Vagina (tissue), 2 donors: ENCODE results near the gene POU6F2. TPM values are rescaled to one million over a fixed set of nuclear protein-coding genes. Genes with fewer than 3 reads are reported as not detected.

Experiments used
- DNase-seq, 2 donors: peaks; one replicate each; pipeline ENCODE4 v3.0.0-alpha.2; 2017; ENCODE audit errors: extremely low spot score in 2 of 2
- H3K27ac ChIP-seq: fragments of 200-600 bp; sonication (generic); one replicate; pipeline ENCODE4 v1.5.1; 2019
- H3K27me3 ChIP-seq: fragments of 200-600 bp; sonication (generic); one replicate; pipeline ENCODE4 v1.5.1; 2019
- H3K36me3 ChIP-seq, 2 donors: fragments of 200-600 bp; sonication (generic); one replicate each; pipeline ENCODE4 v1.5.1; 2017 to 2019
- H3K4me1 ChIP-seq: fragments of 200-600 bp; sonication (generic); one replicate; pipeline ENCODE4 v1.5.1; 2019
- H3K4me3 ChIP-seq, 2 donors: fragments of 200-600 bp; sonication (generic); 1 replicate in 1 of 2; 2 replicates in 1 of 2; pipeline ENCODE4 v1.5.1; 2016 to 2019
- H3K9me3 ChIP-seq: fragments of 200-600 bp; sonication (generic); one replicate; pipeline ENCODE4 v1.5.1; 2019
- POLR2A ChIP-seq, 2 donors: fragments of 450-650 bp; IDR thresholded peaks; one replicate each; pipeline ENCODE4 v1.6.1; 2017; ENCODE audit warnings: antibody characterized with exemption in 2 of 2, mild to moderate bottlenecking in 2 of 2, moderate library complexity in 2 of 2
- POLR2AphosphoS5 ChIP-seq, 2 donors: sonication (generic); formaldehyde crosslinking; IDR thresholded peaks; one replicate each; pipeline ENCODE4 v1.9.0; 2017; ENCODE audit warnings: antibody characterized with exemption in 2 of 2, mild to moderate bottlenecking in 2 of 2, low read depth in 1 of 2; ENCODE audit not compliant: insufficient read depth in 1 of 2
- intact Hi-C: fragments of 100-400 bp; cut with DNase I; formaldehyde crosslinking; loops from one replicate; pipeline ENCODE4 v1.15.1; 2023
- total RNA-seq: library from RNA; depleted of rRNA; stranded (reverse); fragments of >200 nt; gene quantifications from one replicate; pipeline ENCODE4 v1.2.3, GENCODE V29; 2016
- TF ChIP-seq, protein P1 (sequence below), 3 experiments: fragments of 450-650 bp in 2 of 3; fragments of 200-600 bp in 1 of 3; sonication (generic) in 1 of 3; IDR thresholded peaks; one replicate each; pipeline ENCODE4 v1.5.1; 2017 to 2019; ENCODE audit warnings: antibody characterized with exemption in 3 of 3, mild to moderate bottlenecking in 2 of 3, moderate library complexity in 2 of 3

POU6F2 gene
- total RNA-seq, 1 donor from 2014 or later, result not detected

- H3K27me3 ChIP-seq, result no peaks in the 10 kb centered on the region
- intact Hi-C loops, result no loop called here
- H3K9me3 ChIP-seq, result no peaks in the 10 kb centered on the region
- DNase-seq, result no peak
- H3K4me3 ChIP-seq, result no peak overlapping the region
- H3K4me1 ChIP-seq, result no peaks in the 10 kb centered on the region
- TF ChIP-seq POLR2AphosphoS5 (IDR thresholded peaks at IDR 0.05; ENCODE audit: insufficient read depth in 1 of 2, low read depth in 1 of 2) (no peak), POLR2A (IDR thresholded peaks at IDR 0.05) (no peak)
- TF ChIP-seq, protein P1, sequence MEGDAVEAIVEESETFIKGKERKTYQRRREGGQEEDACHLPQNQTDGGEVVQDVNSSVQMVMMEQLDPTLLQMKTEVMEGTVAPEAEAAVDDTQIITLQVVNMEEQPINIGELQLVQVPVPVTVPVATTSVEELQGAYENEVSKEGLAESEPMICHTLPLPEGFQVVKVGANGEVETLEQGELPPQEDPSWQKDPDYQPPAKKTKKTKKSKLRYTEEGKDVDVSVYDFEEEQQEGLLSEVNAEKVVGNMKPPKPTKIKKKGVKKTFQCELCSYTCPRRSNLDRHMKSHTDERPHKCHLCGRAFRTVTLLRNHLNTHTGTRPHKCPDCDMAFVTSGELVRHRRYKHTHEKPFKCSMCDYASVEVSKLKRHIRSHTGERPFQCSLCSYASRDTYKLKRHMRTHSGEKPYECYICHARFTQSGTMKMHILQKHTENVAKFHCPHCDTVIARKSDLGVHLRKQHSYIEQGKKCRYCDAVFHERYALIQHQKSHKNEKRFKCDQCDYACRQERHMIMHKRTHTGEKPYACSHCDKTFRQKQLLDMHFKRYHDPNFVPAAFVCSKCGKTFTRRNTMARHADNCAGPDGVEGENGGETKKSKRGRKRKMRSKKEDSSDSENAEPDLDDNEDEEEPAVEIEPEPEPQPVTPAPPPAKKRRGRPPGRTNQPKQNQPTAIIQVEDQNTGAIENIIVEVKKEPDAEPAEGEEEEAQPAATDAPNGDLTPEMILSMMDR (IDR thresholded peaks at IDR 0.05), result no peak
- H3K36me3 ChIP-seq, result no peaks in the 10 kb centered on the region
- no peak overlapping the region for H3K27ac ChIP-seq
Measured at GRCh38 chr7:39272691-39273090, 295.0 kb downstream of the POU6F2 start.

GRCh38 chr7:39280337-39280736 lies 302.6 kb downstream of the POU6F2 start:
- no peak overlapping the region for H3K4me3 ChIP-seq
- H3K9me3 ChIP-seq, result no peaks in the 10 kb centered on the region
- H3K36me3 ChIP-seq, result no peaks in the 10 kb centered on the region
- no peaks in the 10 kb centered on the region for H3K27me3 ChIP-seq
- intact Hi-C loops, result no loop called here
- no peaks in the 10 kb centered on the region for H3K4me1 ChIP-seq
- TF ChIP-seq, protein P1 (IDR thresholded peaks at IDR 0.05), result no peak
- TF ChIP-seq POLR2A (IDR thresholded peaks at IDR 0.05) (no peak), POLR2AphosphoS5 (IDR thresholded peaks at IDR 0.05; ENCODE audit: insufficient read depth in 1 of 2, low read depth in 1 of 2) (no peak)
- no peak overlapping the region for H3K27ac ChIP-seq
- DNase-seq, result no peak

GRCh38 chr7:39285256-39285655 lies 307.5 kb downstream of the POU6F2 start:
- Histone ChIP-seq H3K9me3 (no peaks in the 10 kb centered on the region), H3K4me3 (no peak overlapping the region), H3K4me1 (no peaks in the 10 kb centered on the region), H3K36me3 (no peaks in the 10 kb centered on the region), H3K27ac (no peak overlapping the region), H3K27me3 (no peaks in the 10 kb centered on the region)
- DNase-seq, result no peak
- no peak for TF ChIP-seq POLR2A (IDR thresholded peaks at IDR 0.05)
- no peak for TF ChIP-seq POLR2AphosphoS5 (IDR thresholded peaks at IDR 0.05; ENCODE audit: insufficient read depth in 1 of 2, low read depth in 1 of 2)
- TF ChIP-seq, protein P1 (IDR thresholded peaks at IDR 0.05), result no peak
- intact Hi-C loops, result no loop called here

GRCh38 chr7:39288303-39288702 lies 310.6 kb downstream of the POU6F2 start:
- TF ChIP-seq, protein P1 (IDR thresholded peaks at IDR 0.05), result no peak
- TF ChIP-seq POLR2AphosphoS5 (IDR thresholded peaks at IDR 0.05; ENCODE audit: insufficient read depth in 1 of 2, low read depth in 1 of 2) (no peak), POLR2A (IDR thresholded peaks at IDR 0.05) (no peak)
- no peak overlapping the region for H3K4me3 ChIP-seq
- no peak for DNase-seq
- H3K4me1 ChIP-seq, result no peaks in the 10 kb centered on the region
- intact Hi-C loops, result no loop called here
- H3K36me3 ChIP-seq, result no peaks in the 10 kb centered on the region
- H3K9me3 ChIP-seq, result no peaks in the 10 kb centered on the region
- no peaks in the 10 kb centered on the region for H3K27me3 ChIP-seq
- no peak overlapping the region for H3K27ac ChIP-seq

GRCh38 chr7:39291628-39292410 lies 314.1 kb downstream of the POU6F2 start:
- no peak for DNase-seq
- no peak overlapping the region for H3K4me3 ChIP-seq
- H3K9me3 ChIP-seq, result no peaks in the 10 kb centered on the region
- intact Hi-C loops, result no loop called here
- no peaks in the 10 kb centered on the region for H3K36me3 ChIP-seq
- no peak overlapping the region for H3K27ac ChIP-seq
- TF ChIP-seq POLR2AphosphoS5 (IDR thresholded peaks at IDR 0.05; ENCODE audit: insufficient read depth in 1 of 2, low read depth in 1 of 2) (no peak), POLR2A (IDR thresholded peaks at IDR 0.05) (no peak)
- TF ChIP-seq, protein P1 (IDR thresholded peaks at IDR 0.05), result no peak
- no peaks in the 10 kb centered on the region for H3K4me1 ChIP-seq
- no peaks in the 10 kb centered on the region for H3K27me3 ChIP-seq
